OCI-LY7 (cell line): ENCODE measurements around the gene MCM3.

ENCODE experiments used
- EZH2phosphoT487 ChIP-seq: fragments of 200-600 bp; sonication (generic); IDR thresholded peaks from 2 replicates; pipeline ENCODE4 v1.6.1; 2018; ENCODE audit warnings: low read depth, borderline replicate concordance, mild to moderate bottlenecking, mixed run types, antibody characterized with exemption, low read length, moderate library complexity, mixed read lengths
- TF ChIP-seq, protein P1 (sequence below): fragments of 200-600 bp; sonication (generic); conservative IDR thresholded peaks from 2 replicates; pipeline ENCODE4 v1.5.1; 2014; ENCODE audit warnings: mild to moderate bottlenecking, antibody characterized with exemption, low read length, moderate library complexity, mixed read lengths

DNA sequence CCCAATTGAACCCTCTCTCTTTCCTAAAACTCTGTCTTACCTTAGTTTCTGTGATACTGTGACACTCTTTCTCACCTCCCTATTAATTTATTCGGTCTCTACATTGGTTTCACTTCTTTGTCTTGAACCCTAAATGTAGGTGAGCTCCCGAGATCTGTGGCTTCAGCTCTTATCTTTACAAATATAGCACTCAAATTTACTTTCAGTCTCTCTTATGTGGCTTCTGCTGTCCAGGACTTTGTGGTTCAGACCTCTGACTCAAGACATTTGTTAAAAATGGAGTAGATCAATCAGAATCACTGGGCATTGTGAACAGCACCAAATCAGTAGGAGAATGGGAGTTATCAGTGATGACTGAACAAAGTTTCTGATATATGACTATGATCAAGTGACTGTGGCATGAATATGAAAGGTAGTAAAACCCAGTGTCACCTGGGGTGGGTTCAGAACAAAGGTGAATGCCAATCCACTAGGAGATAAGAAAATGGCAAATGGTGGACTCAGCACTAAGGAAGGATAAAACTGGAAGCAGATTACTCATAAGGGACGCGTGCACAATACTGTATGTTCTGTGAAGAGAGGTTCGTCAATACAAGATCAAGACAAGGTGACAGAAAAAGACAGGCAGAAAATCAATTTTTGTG is 67.5 kb downstream of the MCM3 start:
- TF ChIP-seq, protein P1, sequence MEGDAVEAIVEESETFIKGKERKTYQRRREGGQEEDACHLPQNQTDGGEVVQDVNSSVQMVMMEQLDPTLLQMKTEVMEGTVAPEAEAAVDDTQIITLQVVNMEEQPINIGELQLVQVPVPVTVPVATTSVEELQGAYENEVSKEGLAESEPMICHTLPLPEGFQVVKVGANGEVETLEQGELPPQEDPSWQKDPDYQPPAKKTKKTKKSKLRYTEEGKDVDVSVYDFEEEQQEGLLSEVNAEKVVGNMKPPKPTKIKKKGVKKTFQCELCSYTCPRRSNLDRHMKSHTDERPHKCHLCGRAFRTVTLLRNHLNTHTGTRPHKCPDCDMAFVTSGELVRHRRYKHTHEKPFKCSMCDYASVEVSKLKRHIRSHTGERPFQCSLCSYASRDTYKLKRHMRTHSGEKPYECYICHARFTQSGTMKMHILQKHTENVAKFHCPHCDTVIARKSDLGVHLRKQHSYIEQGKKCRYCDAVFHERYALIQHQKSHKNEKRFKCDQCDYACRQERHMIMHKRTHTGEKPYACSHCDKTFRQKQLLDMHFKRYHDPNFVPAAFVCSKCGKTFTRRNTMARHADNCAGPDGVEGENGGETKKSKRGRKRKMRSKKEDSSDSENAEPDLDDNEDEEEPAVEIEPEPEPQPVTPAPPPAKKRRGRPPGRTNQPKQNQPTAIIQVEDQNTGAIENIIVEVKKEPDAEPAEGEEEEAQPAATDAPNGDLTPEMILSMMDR = no peak
- TF ChIP-seq EZH2phosphoT487 = no peak
